GM19372 (cell line): Measurements from ENCODE around the gene CTBP1.
"Not testable (repeated sequence)": the region's sequence is repeated elsewhere in the genome, so short reads cannot be mapped to it uniquely, and the experiment has no call there.

ENCODE experiments used
- ATAC-seq: cut with Tn5 transposase; IDR thresholded peaks from one replicate; pipeline ENCODE4 v1.9.1; 2021; ENCODE audit warnings: mild to moderate bottlenecking, low read depth, moderate library complexity; ENCODE audit not compliant: unreplicated experiment

Gene CTBP1

GRCh38 chr4:1239950-1240307 lies 9.0 kb downstream of the CTBP1 start:
- ATAC-seq = no peak

DNA sequence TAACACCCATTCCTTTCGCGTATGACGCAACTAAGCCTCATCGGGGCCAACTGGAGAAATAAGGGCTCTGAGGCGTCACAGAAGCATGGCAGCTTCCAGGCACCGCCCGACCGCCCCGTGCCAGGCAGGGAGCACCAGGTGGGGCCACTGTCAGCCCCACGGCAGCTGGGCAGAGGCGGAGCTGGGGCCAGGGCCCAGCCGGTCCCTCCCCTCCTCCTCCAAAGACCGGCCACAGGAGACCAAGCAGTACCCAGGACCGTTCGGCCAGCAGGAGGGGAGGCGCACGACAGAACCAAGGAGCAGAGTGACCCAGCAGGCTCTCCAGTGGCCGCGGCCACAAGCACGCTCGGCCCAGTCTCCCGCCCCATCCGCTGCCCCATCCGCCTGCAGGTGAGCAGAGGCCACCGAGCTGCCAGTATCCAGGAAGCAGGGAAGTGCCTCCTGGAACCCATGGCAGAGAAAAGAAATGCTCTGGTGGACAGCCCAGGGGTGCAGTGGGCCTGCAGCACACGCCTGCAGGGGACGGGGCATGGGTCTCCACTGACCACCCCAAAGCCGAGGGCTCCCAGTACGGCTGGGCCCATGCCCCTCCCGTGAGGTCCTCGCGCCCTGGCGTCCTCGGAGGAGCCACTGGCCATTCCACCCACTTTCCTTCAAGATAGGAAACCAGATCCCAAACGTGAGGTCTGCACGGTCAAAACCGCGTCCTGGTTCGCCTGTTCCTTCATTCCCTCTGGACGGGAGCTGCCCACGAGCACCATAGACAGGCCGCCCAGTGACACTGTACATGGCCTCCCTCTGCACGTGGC lies 9.6 kb downstream of the CTBP1 start:
- no peak for ATAC-seq

DNA sequence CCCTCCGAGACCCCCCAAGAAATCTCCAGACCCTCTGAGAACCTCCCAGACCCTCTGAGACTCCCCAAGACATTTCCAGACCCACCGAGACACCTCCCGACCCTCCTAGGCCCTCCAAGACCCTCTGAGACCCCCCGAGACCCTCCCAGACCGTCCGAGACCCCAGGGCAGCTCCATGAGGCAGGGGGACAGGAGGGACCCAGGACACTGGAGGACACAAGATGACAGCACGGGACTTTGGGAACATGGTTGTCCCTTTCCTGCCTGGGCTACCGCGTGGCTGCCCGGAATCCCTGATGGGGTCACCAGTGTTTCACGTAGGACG lies 10.3 kb downstream of the CTBP1 start:
- no peak for ATAC-seq

DNA sequence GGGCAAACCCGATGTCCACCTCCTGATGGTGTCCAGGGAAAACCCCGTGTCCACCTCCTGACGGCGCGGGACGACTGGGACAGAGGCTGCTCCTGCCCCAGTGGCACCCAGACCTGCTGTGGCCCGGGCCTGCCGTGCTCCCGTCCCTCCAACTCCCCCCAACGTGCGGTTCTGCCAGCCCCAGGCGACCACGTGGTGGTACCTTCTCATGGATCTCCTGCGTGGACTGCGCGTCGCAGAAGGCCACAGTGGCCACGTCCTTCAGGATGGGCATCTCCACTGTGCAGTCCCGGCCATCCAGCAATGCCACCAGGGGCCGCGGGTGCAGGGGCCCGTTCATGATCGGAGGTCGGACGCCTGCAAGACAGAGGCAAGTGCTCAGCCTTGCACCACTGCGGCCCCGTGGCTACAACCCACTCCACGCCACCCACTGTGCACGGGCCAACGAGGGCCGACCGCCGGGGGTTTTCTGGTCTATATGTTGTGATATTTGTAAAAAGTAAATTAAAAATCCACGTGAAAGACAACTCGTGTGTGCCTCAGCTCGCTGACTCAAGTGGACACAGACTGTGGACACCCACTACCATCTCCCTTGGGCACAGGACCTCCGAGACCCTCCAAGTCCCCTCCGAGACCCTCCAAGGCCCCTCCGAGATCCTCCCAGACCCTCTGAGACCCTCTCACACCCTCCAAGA lies 10.8 kb downstream of the CTBP1 start:
- no peak for ATAC-seq

DNA sequence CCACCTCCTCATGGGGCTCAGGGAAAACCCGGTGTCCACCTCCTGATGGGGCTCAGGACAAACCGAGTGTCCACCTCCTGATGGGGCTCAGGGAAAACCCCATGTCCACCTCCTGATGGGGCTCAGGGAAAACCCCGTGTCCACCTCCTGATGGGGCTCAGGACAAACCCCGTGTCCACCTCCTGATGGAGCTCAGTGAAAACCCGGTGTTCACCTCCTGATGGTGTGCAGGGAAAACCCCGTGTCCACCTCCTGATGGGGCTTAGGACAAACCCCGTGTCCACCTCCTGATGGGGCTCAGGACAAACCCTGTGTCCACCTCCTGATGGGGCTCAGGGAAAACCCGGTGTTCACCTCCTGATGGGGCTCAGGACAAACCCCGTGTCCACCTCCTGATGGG lies 11.7 kb downstream of the CTBP1 start:
- not testable (repeated sequence) for ATAC-seq

GRCh38 chr4:1236836-1237235 lies 12.1 kb downstream of the CTBP1 start:
- ATAC-seq = not testable (repeated sequence)

GRCh38 chr4:1236103-1236641 lies 12.8 kb downstream of the CTBP1 start:
- ATAC-seq = no peak

GRCh38 chr4:1235381-1236102 lies 13.4 kb downstream of the CTBP1 start:
- ATAC-seq = no peak

DNA sequence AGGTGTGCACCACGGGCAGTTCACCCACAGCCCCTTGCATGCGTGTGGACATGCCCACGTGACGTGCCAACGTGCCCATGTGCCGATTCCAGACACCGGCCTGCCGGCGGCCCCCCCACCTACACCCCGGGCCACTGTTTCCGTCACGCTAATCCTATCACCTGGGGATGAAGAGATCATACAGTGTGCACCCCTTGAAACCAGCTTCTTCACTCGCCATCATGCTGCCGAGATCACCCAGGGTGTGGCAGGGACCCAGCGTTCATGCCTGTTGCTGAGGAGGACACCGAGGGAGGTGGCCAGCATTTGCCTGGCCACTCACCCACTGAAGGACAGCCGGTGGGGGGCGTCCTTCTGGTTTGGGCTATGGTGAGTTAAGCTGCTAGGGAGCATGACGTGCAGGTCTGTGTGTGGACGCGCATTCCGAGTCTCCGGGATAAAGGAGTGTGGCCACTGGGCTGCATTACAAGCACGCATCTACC lies 14.1 kb downstream of the CTBP1 start:
- no peak for ATAC-seq

DNA sequence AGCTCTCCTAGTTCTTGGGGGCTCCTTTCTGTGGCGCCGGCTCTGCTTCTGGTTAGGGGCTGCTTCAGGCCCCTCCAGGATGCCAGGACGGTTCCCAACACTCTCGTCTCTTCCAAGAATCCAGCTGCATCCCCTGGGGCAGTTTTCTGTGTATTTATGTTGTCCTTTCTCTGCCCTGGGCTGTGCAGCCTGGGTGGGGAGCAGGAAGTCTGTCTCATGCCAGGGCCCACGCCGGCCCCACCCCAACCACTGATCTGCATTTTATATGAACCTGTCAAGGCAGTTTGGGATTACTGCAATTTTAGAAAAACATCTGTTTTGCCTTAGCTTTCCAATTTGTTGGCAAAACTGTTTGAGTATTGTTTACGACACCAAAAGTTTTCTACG lies 14.6 kb downstream of the CTBP1 start:
- ATAC-seq = no peak

GRCh38 chr4:1233641-1234308 lies 15.2 kb downstream of the CTBP1 start:
- no peak for ATAC-seq

- no peak for ATAC-seq
Measured at GRCh38 chr4:1232661-1233621, 16.0 kb downstream of the CTBP1 start.

DNA sequence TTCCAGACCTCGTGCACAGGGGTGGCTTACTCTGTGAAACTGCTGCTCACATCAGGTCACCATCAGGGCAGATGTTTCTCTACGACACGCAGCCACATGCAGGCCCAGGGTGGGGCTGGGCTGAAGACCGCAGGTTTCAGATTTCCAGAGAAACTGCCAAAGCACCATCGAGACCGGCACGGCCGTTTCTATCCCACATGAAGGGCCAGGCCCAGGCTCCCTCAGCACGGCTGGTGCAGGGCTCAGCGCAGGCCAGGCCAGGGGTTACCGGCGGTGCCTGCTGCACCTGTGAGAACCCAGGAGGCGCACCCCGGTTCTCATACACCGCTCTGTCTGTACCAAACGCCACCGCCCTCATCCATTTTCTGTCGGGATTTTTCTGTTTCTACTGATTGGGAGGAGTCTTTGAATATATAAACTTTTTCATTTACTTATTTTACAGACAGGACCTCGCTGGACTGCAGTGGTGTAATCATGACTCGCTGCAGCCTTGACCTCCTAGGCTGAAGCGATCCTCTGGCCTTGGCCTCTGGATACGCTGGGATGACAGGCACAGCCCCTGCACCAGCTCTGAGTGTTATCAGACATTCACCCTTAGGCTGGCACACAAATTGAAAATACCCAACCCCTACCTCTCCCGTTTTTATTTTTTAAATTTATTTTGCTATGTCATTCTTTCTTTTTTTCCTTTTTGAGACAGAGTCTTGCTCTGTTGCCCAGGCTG lies 17.1 kb downstream of the CTBP1 start:
- no peak for ATAC-seq

GRCh38 chr4:1230971-1231636 lies 17.8 kb downstream of the CTBP1 start:
- no peak for ATAC-seq

- no peak for ATAC-seq
Measured at GRCh38 chr4:1230316-1230715, 18.6 kb downstream of the CTBP1 start.

GRCh38 chr4:1229117-1229849 lies 19.6 kb downstream of the CTBP1 start:
- no peak for ATAC-seq

DNA sequence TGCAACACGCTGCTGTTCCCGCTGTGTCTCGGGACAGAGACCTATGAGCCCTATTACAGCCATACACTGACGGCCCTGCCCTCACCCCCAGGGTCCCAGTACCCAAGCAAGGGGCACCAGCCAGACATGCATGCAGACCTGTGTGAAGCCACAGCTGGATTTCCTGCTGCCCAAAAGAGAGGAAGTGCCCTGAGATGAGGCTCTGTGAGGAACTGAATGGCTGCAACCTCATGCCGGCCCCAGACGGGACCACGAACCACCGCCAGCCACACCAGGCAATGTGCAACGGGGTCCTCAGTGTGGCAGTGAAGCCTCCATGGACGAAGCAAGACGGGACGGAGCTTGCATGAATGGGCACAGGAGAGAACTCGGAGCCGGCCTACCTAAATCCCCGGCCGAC lies 21.1 kb downstream of the CTBP1 start:
- ATAC-seq = no peak

DNA sequence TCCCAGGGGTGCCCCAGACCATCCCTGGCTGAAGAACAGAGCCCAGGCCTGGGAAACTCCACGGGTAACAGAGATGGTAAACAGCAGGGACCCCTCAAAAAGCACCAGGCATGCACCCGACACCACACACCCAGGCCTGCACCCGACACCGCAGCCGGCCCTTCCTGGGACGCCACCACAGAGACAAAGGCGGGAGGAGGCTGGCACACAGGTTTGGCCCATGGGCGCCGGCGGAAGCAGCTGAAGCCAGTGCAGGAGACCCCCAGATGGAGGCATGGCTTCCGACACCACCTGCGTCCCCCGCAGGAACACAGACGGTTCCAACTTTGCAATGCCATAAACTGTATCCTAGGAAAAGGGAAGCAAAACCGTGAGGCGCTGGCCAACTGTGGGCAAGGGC lies 22.3 kb downstream of the CTBP1 start:
- no peak for ATAC-seq
